Measurements from ENCODE around the gene CRY2.

DNA sequence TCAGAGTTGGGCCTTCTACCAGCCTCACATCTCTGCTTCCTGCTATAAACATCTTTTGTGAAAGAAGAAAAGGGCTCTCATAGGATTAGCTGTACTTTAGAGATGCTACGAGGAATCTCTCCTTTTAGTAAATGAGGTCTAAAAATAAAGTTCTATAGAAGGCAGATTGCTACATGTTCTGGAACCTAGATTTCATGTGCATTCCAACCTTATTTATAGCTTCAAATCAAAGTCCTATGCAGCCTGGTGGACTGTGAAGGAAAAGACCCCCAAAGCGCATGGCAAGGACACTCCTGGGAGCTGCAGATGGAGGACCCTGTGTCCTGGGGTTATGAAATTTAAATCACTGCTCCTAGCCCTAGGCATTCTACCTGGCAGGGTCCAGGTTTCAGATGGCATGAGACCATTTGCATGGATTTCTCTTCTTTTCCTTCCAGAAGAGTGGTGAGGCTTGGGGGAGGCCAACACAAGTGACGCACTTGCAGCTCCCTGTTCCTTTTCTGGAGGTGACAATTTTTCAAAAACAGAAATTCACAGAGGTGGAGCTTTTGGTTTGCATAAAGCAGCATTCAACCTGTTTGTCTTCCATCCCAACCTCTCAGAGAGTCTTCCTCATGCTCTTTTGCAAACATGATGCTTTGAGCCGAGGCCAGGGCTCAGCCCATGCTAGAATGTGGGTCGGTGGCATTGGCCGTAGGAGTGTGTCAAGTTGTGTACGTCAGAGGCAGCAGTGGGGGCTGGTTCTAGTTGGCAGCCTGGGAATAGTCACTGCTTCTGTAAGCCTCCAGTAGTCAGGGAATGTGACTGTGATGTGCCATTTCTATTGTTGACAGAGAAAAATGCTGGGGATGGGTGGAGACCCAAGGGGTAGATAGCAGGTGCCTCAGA, 6.3 kb downstream of the CRY2 start:
- peak; percentile 40 to 68 for TF ChIP-seq EP300 (IDR thresholded peaks at IDR 0.05)
- TF ChIP-seq, protein P1, sequence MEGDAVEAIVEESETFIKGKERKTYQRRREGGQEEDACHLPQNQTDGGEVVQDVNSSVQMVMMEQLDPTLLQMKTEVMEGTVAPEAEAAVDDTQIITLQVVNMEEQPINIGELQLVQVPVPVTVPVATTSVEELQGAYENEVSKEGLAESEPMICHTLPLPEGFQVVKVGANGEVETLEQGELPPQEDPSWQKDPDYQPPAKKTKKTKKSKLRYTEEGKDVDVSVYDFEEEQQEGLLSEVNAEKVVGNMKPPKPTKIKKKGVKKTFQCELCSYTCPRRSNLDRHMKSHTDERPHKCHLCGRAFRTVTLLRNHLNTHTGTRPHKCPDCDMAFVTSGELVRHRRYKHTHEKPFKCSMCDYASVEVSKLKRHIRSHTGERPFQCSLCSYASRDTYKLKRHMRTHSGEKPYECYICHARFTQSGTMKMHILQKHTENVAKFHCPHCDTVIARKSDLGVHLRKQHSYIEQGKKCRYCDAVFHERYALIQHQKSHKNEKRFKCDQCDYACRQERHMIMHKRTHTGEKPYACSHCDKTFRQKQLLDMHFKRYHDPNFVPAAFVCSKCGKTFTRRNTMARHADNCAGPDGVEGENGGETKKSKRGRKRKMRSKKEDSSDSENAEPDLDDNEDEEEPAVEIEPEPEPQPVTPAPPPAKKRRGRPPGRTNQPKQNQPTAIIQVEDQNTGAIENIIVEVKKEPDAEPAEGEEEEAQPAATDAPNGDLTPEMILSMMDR (IDR thresholded peaks at IDR 0.05), result no peak
